ENCODE measurements around the gene KIRREL3. TPM values are rescaled to one million over a fixed set of nuclear protein-coding genes. Genes with fewer than 3 reads are reported as not detected.

KIRREL3 gene
- total RNA-seq, 1 donor from 2014 or later, result not detected

GRCh38 chr11:126739499-126740145, 260.9 kb downstream of the KIRREL3 start:
- Histone ChIP-seq H3K4me1 (no peaks in the 10 kb centered on the region), H3K27ac (no peak overlapping the region), H3K36me3 (no peaks in the 10 kb centered on the region), H3K9me3 (no peaks in the 10 kb centered on the region), H3K27me3 (no peaks in the 10 kb centered on the region), H3K4me3 (no peak overlapping the region)
- no peak for DNase-seq
- no peak for ATAC-seq
- intact Hi-C loops (cut with DNase I), result no loop called here
- no peak for TF ChIP-seq CTCF (IDR thresholded peaks at IDR 0.05)

DNA sequence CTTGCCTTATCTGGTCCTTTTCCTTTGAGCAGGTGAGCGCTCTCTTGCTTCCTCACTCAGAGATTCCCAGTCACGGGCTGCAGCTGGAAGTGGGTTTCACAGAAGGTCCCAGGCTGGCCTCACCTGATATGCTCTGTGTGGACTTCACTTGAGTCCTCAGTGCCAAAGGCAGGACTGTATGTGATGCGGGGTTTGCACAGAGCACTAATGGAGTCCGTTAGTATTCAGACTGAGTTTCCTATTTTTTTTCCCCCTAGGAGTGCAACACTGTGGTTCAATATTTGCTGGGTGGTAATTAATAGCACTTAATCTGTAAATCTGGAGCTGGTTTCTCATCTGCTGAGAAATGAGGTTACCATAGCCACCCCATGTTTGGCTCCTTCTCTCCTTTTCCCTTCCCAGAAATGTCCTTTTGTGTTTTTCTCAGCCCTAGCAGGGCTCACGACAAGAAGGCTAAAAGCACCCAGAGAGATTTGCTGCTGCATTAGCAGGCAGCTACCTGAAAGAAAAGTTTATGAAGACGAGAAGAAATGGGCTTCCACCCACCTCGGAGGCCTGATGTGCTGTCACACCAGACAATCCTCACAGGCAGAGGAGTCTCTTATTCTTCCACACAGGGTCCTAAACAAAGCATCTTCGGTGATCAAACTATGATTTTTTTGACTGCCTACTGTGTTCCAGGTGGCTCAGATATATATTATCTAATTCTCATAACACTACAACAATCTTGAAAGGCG, 262.1 kb downstream of the KIRREL3 start:
- H3K4me3 ChIP-seq, result no peak overlapping the region
- no peak for TF ChIP-seq CTCF (IDR thresholded peaks at IDR 0.05)
- intact Hi-C loops (cut with DNase I), result no loop called here
- no peak for ATAC-seq
- no peaks in the 10 kb centered on the region for H3K27me3 ChIP-seq
- H3K36me3 ChIP-seq, result no peaks in the 10 kb centered on the region
- H3K27ac ChIP-seq, result no peak overlapping the region
- no peaks in the 10 kb centered on the region for H3K9me3 ChIP-seq
- no peak for DNase-seq
- no peaks in the 10 kb centered on the region for H3K4me1 ChIP-seq

DNA sequence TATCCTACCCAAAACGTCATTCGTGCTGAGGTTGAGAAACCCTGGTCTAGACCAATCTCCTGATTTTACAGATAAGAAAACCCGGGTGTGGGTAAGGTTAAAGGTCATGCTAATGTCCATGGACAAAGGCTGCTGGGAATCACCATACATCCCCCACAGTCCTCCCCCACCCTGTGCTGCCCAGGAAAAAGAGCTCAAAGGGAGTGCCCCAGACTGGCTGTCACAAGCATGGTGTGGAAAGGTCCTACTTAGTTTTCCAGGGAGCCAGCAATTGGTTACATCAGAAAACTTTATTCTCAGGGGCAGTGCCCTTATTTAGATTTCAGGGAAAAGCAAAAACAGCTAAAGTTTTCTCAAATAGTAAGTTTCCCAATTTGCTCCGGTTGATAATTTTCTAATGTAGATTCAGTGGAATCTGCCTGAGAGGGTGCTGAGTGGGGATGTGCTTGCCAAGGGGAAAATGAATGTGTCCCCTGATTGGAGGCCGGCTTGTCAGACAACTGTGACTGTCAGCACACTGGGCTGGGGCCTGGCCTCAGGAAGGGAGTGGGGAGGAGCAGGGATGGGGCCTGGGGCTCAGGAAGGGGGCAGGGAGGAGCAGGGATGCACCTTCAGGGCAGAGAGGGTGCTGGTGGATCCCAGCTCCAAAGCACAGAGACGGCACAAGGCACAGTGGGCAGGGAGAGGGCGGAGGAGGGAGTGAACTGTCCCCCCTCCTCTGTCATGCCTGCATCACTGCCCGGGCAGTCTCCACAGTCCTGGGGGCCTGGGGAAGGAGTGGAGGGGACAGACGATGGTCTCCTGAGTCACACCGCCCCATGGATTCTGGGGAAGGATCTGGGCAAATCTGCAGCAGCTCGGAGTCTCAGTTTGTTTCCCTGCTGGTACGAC, 263.6 kb downstream of the KIRREL3 start:
- Histone ChIP-seq H3K9me3 (no peaks in the 10 kb centered on the region), H3K27ac (no peak overlapping the region), H3K36me3 (no peaks in the 10 kb centered on the region), H3K27me3 (no peaks in the 10 kb centered on the region), H3K4me3 (no peak overlapping the region), H3K4me1 (no peaks in the 10 kb centered on the region)
- no peak for TF ChIP-seq CTCF (IDR thresholded peaks at IDR 0.05)
- DNase-seq (no peak), ATAC-seq (peak; percentile 22)
- intact Hi-C loops (cut with DNase I), result no loop called here

GRCh38 chr11:126734752-126735151, 265.8 kb downstream of the KIRREL3 start:
- Histone ChIP-seq H3K4me3 (no peak overlapping the region), H3K36me3 (no peaks in the 10 kb centered on the region), H3K27me3 (no peaks in the 10 kb centered on the region), H3K9me3 (no peaks in the 10 kb centered on the region), H3K4me1 (no peaks in the 10 kb centered on the region), H3K27ac (no peak overlapping the region)
- DNase-seq (no peak), ATAC-seq (no peak)
- intact Hi-C loops (cut with DNase I), result no loop called here
- no peak for TF ChIP-seq CTCF (IDR thresholded peaks at IDR 0.05)

- Histone ChIP-seq H3K27me3 (no peaks in the 10 kb centered on the region), H3K4me3 (no peak overlapping the region), H3K36me3 (no peaks in the 10 kb centered on the region), H3K9me3 (no peaks in the 10 kb centered on the region), H3K4me1 (no peaks in the 10 kb centered on the region), H3K27ac (no peak overlapping the region)
- no peak for ATAC-seq
- intact Hi-C loops (cut with DNase I), result no loop called here
- TF ChIP-seq CTCF (IDR thresholded peaks at IDR 0.05), result no peak
- DNase-seq, result no peak
These were observed 266.9 kb downstream of the KIRREL3 start for GRCh38 chr11:126733685-126734084.
